Umbilical cord (tissue), 2 donors: ENCODE results near the gene ASB4. TPM values are rescaled to one million over a fixed set of nuclear protein-coding genes. Genes with fewer than 3 reads are reported as not detected.

Source experiments
- DNase-seq: peaks from one replicate; pipeline ENCODE4 v3.0.0-alpha.2; 2015; ENCODE audit warnings: low spot score
- total RNA-seq: library from RNA; depleted of rRNA; stranded (reverse); fragments of >200 nt; gene quantifications from one replicate; pipeline ENCODE4 v1.2.3, GENCODE V29; 2014; ENCODE audit warnings: low replicate concordance; ENCODE audit not compliant: insufficient read depth

Gene ASB4
- total RNA-seq, 1 donor from 2014 or later, result 2.2 TPM

- no peak for DNase-seq
Observed at GRCh38 chr7:95526128-95526738, 40.5 kb downstream of the ASB4 start.

GRCh38 chr7:95527033-95527775 is 41.5 kb downstream of the ASB4 start:
- peak; percentile 59 for DNase-seq

GRCh38 chr7:95527776-95528250 is 42.1 kb downstream of the ASB4 start:
- no peak for DNase-seq

GRCh38 chr7:95529701-95530100 is 44.0 kb downstream of the ASB4 start:
- DNase-seq, result no peak

GRCh38 chr7:95530881-95531280 is 45.1 kb downstream of the ASB4 start:
- DNase-seq, result no peak

GRCh38 chr7:95531605-95532219 is 46.0 kb downstream of the ASB4 start:
- no peak for DNase-seq

- no peak for DNase-seq
Observed at GRCh38 chr7:95534796-95535195, 49.1 kb downstream of the ASB4 start.

- DNase-seq, result no peak
Observed at GRCh38 chr7:95535662-95536061, 49.9 kb downstream of the ASB4 start.

- DNase-seq, result no peak
Observed at GRCh38 chr7:95536656-95537311, 51.0 kb downstream of the ASB4 start.

- DNase-seq, result no peak
Observed at GRCh38 chr7:95537468-95537867, 51.7 kb downstream of the ASB4 start.

- DNase-seq, result no peak
Observed at GRCh38 chr7:95539426-95539825, 53.7 kb downstream of the ASB4 start.

- DNase-seq, result no peak
Observed at GRCh38 chr7:95540366-95540765, 54.6 kb downstream of the ASB4 start.

- no peak for DNase-seq
Observed at GRCh38 chr7:95543312-95543711, 57.6 kb downstream of the ASB4 start.

- no peak for DNase-seq
Observed at GRCh38 chr7:95544171-95544570, 58.4 kb downstream of the ASB4 start.

GRCh38 chr7:95545007-95545615 is 59.4 kb downstream of the ASB4 start:
- peak; percentile 83 for DNase-seq

- no peak for DNase-seq
Observed at GRCh38 chr7:95545673-95546072, 59.9 kb downstream of the ASB4 start.

GRCh38 chr7:95546647-95547046 is 60.9 kb downstream of the ASB4 start:
- no peak for DNase-seq

- no peak for DNase-seq
Observed at GRCh38 chr7:95547361-95548348, 61.9 kb downstream of the ASB4 start.

- DNase-seq, result peak; percentile 81
Observed at GRCh38 chr7:95549818-95550529, 64.2 kb downstream of the ASB4 start.

GRCh38 chr7:95550546-95550945 is 64.8 kb downstream of the ASB4 start:
- no peak for DNase-seq
